ENCODE results near the gene DTNB. TPM values are rescaled to one million over a fixed set of nuclear protein-coding genes. Genes with fewer than 3 reads are reported as not detected.

DTNB gene
- total and polyA plus RNA-seq, 10 of the 15 experiments (the other 5 are each of a cell fraction or from before 2014, with no cell fraction given), result 4.5 to 30.6 (median 11.9) TPM

DNA sequence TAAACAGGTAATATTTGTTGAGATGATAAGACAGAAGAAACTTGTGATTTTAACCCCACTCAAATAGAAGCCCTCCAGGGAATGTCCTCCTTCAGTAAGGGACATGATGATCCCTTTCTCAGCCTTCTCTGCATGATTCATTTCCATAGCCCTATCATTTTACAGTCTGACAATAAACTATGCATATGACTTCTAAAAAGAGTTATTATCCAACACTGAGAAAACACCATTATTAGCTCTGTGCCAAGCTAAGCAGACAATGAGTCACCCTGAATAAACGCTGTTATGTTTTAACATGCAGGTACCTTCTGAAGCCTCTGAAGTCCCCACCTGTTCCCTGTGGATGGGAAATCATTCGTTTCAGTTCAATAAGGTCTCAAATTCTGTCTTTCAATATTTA lies 54.7 kb downstream of the DTNB start (continued):
- TF ChIP-seq BHLHE40 (IDR thresholded peaks at IDR 0.05; ENCODE audit: borderline replicate concordance in 1 of 2, low read depth in 2 of 2, low read length in 1 of 2), result no peak
- TF ChIP-seq JUND (IDR thresholded peaks at IDR 0.05; ENCODE audit: low read depth, low read length), result no peak
- TF ChIP-seq, protein P1, sequence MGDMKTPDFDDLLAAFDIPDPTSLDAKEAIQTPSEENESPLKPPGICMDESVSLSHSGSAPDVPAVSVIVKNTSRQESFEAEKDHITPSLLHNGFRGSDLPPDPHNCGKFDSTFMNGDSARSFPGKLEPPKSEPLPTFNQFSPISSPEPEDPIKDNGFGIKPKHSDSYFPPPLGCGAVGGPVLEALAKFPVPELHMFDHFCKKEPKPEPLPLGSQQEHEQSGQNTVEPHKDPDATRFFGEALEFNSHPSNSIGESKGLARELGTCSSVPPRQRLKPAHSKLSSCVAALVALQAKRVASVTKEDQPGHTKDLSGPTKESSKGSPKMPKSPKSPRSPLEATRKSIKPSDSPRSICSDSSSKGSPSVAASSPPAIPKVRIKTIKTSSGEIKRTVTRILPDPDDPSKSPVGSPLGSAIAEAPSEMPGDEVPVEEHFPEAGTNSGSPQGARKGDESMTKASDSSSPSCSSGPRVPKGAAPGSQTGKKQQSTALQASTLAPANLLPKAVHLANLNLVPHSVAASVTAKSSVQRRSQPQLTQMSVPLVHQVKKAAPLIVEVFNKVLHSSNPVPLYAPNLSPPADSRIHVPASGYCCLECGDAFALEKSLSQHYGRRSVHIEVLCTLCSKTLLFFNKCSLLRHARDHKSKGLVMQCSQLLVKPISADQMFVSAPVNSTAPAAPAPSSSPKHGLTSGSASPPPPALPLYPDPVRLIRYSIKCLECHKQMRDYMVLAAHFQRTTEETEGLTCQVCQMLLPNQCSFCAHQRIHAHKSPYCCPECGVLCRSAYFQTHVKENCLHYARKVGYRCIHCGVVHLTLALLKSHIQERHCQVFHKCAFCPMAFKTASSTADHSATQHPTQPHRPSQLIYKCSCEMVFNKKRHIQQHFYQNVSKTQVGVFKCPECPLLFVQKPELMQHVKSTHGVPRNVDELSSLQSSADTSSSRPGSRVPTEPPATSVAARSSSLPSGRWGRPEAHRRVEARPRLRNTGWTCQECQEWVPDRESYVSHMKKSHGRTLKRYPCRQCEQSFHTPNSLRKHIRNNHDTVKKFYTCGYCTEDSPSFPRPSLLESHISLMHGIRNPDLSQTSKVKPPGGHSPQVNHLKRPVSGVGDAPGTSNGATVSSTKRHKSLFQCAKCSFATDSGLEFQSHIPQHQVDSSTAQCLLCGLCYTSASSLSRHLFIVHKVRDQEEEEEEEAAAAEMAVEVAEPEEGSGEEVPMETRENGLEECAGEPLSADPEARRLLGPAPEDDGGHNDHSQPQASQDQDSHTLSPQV (IDR thresholded peaks at IDR 0.05), result no peak
- no peak for TF ChIP-seq SREBF1 (IDR thresholded peaks at IDR 0.05; ENCODE audit: low read length)
- TF ChIP-seq, protein P2, sequence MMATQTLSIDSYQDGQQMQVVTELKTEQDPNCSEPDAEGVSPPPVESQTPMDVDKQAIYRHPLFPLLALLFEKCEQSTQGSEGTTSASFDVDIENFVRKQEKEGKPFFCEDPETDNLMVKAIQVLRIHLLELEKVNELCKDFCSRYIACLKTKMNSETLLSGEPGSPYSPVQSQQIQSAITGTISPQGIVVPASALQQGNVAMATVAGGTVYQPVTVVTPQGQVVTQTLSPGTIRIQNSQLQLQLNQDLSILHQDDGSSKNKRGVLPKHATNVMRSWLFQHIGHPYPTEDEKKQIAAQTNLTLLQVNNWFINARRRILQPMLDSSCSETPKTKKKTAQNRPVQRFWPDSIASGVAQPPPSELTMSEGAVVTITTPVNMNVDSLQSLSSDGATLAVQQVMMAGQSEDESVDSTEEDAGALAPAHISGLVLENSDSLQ (IDR thresholded peaks at IDR 0.05), result no peak
- TF ChIP-seq POLR2A (IDR thresholded peaks at IDR 0.05; ENCODE audit: low read depth, low read length), result no peak
- TF ChIP-seq ZZZ3 (IDR thresholded peaks at IDR 0.05; ENCODE audit: control insufficient read depth, insufficient read length, low read depth), result no peak
- TF ChIP-seq BCL11A (IDR thresholded peaks at IDR 0.05; ENCODE audit: low read depth, low read length), result no peak
- TF ChIP-seq, protein P3, sequence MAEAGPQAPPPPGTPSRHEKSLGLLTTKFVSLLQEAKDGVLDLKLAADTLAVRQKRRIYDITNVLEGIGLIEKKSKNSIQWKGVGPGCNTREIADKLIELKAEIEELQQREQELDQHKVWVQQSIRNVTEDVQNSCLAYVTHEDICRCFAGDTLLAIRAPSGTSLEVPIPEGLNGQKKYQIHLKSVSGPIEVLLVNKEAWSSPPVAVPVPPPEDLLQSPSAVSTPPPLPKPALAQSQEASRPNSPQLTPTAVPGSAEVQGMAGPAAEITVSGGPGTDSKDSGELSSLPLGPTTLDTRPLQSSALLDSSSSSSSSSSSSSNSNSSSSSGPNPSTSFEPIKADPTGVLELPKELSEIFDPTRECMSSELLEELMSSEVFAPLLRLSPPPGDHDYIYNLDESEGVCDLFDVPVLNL (IDR thresholded peaks at IDR 0.05; ENCODE audit: low read depth, low read length), result no peak
- TF ChIP-seq MYC (IDR thresholded peaks at IDR 0.05; ENCODE audit: insufficient read depth, insufficient read length, insufficient replicate concordance, low read length, severe bottlenecking), result no peak
- no peak for TF ChIP-seq SMC3 (IDR thresholded peaks at IDR 0.05; ENCODE audit: borderline replicate concordance, low read length)

Measured in GM12878 (cell line).